Activated naive CD4-positive, alpha-beta T cell treated with anti-CD3 and anti-CD28 coated beads, Interleukin-2, amount 50 U/mL, for 16 hours (primary cell): Measurements from ENCODE around the gene SMC6.
A peak's percentile ranks its signal among the peaks of the same experiment; 100 is the strongest.

Source experiments
- DNase-seq: peaks from one replicate; pipeline ENCODE4 v3.0.0-alpha.2; 2020

SMC6 gene

GRCh38 chr2:17646838-17647701 lies 106.5 kb downstream of the SMC6 start:
- no peak for DNase-seq

GRCh38 chr2:17646081-17646554 lies 107.5 kb downstream of the SMC6 start:
- DNase-seq: peak; percentile 39

GRCh38 chr2:17644997-17645720 lies 108.5 kb downstream of the SMC6 start:
- DNase-seq: no peak

DNA sequence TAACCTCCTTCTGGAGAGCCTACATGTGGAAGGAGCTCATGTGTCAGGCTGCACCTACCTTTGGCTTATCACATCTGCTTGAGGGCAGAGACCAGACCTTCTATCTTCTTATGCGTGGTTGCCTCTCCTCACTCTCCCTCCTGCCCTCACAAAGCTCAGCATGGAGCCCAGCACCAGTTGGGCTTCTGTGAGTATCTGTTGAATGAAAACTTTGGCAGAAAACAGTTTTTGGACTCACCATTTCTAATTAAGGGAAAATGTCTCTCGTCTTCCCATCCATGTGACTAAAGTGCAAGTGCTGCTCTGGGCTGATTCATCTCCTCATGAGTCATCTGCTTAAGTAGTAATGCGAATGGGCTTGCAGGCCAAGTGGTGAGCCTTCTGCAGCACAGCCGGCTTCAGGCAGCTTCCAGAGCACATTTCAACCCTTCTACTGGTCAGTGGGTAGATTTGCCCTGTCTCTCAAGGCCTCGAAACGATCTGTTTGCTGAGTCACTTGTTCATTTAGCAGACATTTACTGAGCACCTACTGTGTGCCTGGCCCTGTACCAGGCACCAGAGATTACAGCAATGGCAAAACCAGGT lies 110.5 kb downstream of the SMC6 start:
- no peak for DNase-seq

- DNase-seq: no peak
These were observed 113.2 kb downstream of the SMC6 start for GRCh38 chr2:17640406-17640805.

GRCh38 chr2:17638196-17638743 lies 115.3 kb downstream of the SMC6 start:
- no peak for DNase-seq

DNA sequence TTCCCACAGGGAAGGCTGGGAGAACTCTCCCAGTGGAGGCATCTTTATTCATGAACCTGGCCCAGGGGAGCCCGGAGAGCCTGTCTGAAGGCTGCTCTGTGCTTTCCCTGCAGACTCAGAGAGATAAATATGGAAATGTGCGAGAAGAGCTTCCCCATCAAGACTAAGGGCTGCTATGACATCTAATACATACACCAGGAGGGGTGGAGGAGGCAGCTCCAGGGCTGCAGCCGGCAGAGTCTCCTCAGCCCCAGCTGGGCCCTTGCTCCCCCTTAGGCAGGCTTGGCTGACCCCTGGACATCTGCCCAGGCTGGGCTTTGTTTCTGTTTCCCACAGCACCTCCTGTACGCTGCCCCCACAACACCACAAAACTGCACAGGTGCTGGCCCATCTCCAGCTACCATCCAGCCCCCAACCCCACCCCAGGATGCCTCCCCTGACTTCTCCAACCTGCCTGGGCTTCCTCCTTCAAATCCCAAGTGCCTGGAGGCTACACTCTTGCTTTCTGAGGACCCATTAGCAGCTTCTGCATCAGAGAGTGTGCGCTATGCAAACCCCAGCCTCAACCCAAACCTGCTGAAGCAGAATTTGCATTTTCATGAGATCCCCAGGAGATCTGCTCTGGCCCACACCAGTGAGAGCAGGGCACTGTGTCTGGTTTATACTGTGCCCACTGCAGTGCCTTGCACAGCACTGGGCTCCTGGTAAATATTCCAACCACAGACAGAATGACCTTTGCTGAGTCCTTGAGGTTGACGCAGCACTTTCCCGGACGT lies 116.3 kb downstream of the SMC6 start:
- DNase-seq: no peak

DNA sequence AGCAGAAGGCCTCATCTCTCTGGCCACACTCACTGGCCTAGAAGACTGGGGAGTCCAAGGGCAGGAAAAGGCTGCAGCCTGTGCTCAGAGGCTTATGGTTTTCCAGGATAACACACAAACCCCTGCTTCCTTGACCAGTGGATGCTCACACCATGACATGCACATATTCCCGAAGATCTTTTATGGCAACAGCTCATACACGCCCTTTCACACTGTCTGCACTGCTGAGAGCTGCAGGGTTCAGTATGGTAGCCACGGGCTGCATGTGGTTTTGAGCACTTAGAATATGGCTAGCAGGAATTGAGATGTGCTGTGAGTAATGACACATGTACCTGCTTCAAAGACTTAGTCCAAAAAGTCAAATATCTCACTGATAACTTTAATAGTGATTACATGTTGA lies 117.4 kb downstream of the SMC6 start:
- DNase-seq: no peak

- no peak for DNase-seq
These were observed 118.6 kb downstream of the SMC6 start for GRCh38 chr2:17634997-17635396.

DNA sequence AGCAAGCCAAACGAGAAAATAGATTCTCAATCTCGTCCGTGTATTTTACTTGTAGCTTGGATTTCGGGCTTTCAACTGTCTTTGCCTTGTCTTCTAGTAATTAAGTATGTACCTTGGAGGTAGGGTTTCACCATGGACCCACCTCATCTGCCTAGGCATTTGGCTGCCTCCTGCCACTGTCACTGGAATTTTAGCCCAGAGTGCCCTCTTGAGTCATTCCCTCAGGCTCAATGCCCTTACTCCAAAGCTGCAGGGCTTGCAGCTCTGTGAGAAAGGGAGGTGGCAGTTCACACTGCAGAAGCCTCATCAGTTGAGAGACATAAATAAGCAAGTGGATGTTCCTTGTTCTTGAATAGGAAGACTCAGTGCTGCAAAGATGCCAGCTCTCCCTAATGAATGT lies 123.5 kb downstream of the SMC6 start:
- no peak for DNase-seq

GRCh38 chr2:17628349-17629261 lies 125.0 kb downstream of the SMC6 start:
- DNase-seq: no peak

DNA sequence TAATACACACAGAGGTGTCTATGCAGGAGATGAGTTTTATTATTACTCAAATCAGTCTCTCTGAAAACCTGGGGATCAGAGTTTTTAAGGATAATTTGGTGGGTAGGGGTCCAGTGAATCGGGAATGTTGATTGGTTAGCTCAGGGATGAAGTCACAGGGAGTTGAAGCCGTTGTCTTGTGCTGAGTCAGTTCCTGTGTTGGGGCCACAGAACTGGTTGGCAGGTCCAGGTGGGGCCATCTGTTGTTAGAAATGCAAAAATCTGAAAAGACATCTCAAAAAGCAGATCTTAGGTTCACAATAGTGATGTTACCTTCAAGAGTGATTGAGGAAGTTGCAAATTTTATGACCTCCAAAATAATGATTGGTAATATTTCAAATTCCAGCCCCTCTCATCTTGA lies 126.2 kb downstream of the SMC6 start:
- DNase-seq: no peak

- no peak for DNase-seq
These were observed 126.6 kb downstream of the SMC6 start for GRCh38 chr2:17626986-17627385.

DNA sequence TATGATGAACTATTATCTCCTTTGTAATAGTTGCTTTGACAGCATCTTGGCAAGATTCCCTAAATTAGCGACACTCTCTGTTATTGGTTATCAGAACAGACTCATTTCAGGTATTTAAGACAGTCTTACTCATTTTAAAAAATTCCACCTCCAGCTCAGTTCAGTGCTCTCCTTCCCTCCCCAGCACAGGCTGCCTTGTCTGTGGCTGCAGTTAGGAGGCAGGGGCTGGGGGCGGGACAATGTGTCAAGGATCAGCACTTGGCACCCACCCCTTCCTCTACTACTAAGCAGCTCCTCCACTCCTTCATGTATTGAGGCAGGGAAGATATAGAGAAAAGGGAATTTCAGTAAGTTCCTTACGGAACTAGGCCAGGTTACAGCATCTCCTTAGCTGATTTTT lies 128.2 kb downstream of the SMC6 start:
- DNase-seq: no peak

GRCh38 chr2:17621781-17622180 lies 131.8 kb downstream of the SMC6 start:
- DNase-seq: no peak

DNA sequence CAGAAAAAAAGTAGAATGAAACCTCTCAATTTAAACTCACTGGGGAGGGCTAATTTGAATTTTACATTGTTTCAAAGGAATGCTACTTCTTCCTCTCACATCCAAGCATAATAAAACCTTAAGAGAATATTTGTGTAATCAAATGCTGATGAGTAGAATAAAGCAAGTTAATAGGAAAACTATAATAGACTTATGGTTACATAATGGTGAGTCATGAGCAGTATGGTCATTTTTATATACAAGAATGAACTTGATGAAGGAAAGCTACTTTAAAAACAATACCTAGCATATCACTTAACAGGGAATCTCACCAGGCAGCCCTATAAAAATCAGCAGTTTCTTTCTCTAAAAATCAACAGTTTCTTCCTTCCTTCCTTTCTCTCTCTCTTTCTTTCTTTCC lies 132.8 kb downstream of the SMC6 start:
- DNase-seq: no peak

GRCh38 chr2:17620280-17620679 lies 133.3 kb downstream of the SMC6 start:
- no peak for DNase-seq

DNA sequence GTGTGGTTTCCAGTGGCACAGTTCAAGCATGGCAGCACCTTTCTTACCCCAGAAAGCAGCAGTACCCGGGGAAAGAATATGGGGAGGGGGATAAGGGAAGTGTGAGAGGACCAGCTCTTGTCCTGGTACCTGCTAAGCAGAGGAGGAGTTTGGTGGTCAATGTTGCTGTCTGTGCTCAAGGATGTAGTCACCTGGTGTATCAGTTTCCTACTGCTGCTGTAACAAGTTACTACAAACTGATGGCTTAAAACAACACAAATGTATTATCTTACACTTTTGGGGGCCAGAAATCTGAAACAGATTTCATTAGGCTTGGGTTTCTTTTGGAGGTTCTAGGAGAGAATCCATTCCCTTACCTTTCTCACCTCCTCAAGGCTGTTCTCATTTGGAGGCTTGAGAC lies 135.7 kb downstream of the SMC6 start:
- DNase-seq: no peak

DNA sequence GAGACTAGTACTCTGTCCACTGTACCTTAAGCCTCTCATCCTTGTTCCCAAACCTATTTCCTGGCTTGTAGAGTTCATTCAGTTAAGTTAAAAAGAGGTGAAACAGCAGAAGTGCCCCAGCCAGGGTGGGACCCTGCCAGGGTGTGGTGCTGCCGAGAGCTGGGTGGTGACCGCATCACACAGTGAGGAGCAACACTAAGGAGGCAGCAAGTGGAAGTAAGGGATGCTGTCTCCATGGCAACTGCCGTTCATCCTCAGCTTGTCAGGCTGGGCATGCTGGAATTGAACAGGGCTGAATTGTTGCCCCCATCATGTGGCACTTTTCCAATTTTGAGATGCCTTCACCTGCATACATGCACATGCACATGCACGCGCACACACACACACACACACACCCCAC lies 136.1 kb downstream of the SMC6 start:
- DNase-seq: no peak

DNA sequence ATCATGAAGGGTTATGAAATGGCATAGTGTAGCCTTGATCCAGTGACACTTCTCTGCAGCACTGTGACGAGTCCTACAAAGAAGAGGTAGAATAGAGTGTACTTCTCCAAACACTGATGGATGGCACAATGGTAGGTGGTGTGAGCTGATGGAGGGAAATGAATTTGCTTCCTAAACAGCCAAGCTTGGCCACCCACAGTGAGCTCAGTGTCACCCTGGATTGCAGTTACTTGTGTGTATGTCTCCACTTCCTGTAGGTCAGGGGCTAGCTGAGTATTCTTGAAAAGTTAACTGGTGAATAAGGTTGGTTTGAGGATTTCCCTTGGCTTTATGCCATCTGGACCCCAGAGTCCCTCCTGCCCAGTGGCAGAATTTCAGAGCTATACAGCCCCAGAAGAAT lies 137.2 kb downstream of the SMC6 start:
- no peak for DNase-seq

DNA sequence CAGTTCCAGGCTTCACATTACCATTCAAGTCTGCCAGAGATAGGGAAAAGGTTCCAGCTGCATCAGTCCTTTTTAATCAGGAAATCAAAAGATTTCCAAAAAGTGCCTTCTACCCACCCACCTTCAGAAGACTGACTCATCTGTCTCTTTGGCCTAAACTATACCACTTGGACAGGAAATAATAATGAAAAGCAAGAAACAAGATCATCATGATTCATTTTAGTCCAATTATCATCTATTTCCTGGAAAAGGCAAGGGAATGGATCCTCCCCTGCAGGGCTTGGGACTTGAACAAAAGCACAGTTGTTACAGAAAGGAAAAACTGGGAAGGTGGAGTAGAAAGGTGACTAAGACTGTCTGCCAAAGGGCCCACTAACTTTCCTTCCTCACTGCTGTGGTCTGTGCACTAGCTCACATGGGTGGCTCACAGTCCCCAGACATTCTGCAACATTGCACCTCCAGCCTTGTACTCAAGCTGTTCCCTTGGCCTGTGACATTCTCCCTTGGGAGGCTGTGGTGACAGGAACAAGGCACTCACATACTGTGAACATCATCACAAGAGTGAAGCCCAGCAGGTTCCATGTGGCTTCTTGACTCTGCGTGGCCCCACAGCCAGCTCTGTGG lies 137.8 kb downstream of the SMC6 start:
- DNase-seq: no peak
